IPS DF 6.9 (cell line): Measurements from ENCODE around the gene RAB21.

Experiments used
- DNase-seq: peaks from one replicate; pipeline ENCODE4 v3.0.0-alpha.2; 2013; ENCODE audit warnings: low read depth, low spot score
- H3K27ac ChIP-seq: one replicate; pipeline ENCODE4 v1.5.1; 2013; ENCODE audit warnings: low read length, control low read depth
- H3K27me3 ChIP-seq: 2 replicates; pipeline ENCODE4 v1.6.1; 2013; ENCODE audit warnings: mild to moderate bottlenecking, low read length; ENCODE audit not compliant: control insufficient read depth, insufficient read depth
- H3K36me3 ChIP-seq: 2 replicates; pipeline ENCODE4 v1.6.1; 2013; ENCODE audit warnings: low read length; ENCODE audit not compliant: control insufficient read depth, insufficient read depth
- H3K4me1 ChIP-seq: 2 replicates; pipeline ENCODE4 v1.6.1; 2013; ENCODE audit warnings: low read length; ENCODE audit not compliant: control insufficient read depth, insufficient read depth
- H3K4me3 ChIP-seq: 2 replicates; pipeline ENCODE4 v1.5.1; 2013; ENCODE audit warnings: mild to moderate bottlenecking, low read length
- H3K9me3 ChIP-seq: 2 replicates; pipeline ENCODE4 v1.6.1; 2013; ENCODE audit warnings: low read length, inconsistent platforms; ENCODE audit not compliant: control insufficient read depth, insufficient read depth
- WGBS: extraction: QIAGEN DNeasy Blood & Tissue Kit; methylation state at CpG from one replicate; pipeline ENCODE4 v1.1.7; 2013; ENCODE audit warnings: mixed read lengths, missing lambda C conversion rate; ENCODE audit not compliant: insufficient read length, insufficient coverage; 5-methylcytosine and 5-hydroxymethylcytosine counted together

RAB21 gene, protein sequence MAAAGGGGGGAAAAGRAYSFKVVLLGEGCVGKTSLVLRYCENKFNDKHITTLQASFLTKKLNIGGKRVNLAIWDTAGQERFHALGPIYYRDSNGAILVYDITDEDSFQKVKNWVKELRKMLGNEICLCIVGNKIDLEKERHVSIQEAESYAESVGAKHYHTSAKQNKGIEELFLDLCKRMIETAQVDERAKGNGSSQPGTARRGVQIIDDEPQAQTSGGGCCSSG

DNA sequence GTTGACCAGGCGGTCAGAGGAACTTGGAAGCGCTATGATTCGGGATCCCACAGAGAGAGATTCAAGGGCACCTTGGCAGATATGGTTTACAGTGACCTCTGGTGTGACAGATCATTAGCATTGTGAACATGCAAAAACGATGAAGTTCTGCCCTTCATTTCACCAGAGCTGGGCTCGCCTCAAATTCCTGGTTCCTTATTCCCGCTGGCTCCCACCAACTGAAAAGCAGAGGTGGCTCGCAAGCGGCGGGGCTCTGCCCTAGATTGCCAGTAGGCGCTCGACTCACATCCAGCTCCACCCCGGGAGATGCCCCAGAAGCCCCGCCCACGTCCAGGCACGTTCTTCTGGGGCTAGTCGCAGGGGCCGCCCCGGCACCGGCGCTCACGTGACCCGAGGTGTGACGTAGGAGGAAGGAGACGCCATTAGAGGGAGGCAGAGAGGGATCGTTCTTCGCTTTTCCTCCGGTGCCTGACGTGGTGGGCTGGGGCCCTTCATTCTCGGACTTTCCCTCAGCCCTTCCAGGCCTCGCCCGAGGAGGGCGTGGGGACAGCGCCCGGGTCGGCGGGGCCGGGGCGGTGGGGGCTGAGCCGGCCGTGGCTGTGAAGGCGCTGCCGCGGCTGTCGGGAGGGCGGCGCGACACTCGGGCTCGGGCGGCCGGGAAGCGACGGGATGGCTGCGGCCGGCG lies at the start of gene RAB21:
TSS of gene RAB21 (plus strand) at position 403 of the 685 bp plus-strand sequence. CDS start at position 670, 267 bp downstream.
- Histone ChIP-seq H3K36me3 (no peaks in the 10 kb centered on the region), H3K4me3 (peak within 1 kb of the TSS; percentile 99), H3K27ac (no peak within 1 kb of the TSS), H3K27me3 (no peaks in the 10 kb centered on the region), H3K4me1 (no peaks in the 10 kb centered on the region; the same call in 1 of the 2 replicates), H3K9me3 (no peaks in the 10 kb centered on the region)
- no CpG with 5 or more reads among the region's 56 CpGs for WGBS
- DNase-seq = peak; percentile 95

DNA sequence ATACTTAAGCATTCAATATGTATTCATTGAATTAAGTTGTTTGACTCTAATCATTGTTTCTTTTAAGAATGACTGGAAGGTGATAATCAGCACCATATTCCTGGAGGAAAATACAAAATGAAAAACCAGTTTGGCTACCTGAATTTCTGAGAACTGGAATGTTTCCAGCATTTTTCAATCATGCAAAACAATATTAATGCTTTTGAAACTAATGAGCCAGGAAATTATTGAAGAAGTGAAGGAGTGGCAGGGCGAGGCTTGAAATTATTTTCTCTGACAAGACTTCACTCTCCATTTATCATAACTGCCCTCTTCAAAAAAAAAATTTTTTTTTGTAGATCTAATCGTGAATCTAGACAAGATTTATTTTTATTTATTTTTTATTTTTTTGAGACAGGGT lies 49.7 kb upstream of the RAB21 start:
- Histone ChIP-seq H3K27me3 (no peaks in the 10 kb centered on the region), H3K4me3 (no peak overlapping the region), H3K4me1 (no peaks in the 10 kb centered on the region), H3K9me3 (no peaks in the 10 kb centered on the region), H3K27ac (no peak overlapping the region), H3K36me3 (no peaks in the 10 kb centered on the region)
- no CpG with 5 or more reads among the region's 2 CpGs for WGBS
- DNase-seq = no peak

DNA sequence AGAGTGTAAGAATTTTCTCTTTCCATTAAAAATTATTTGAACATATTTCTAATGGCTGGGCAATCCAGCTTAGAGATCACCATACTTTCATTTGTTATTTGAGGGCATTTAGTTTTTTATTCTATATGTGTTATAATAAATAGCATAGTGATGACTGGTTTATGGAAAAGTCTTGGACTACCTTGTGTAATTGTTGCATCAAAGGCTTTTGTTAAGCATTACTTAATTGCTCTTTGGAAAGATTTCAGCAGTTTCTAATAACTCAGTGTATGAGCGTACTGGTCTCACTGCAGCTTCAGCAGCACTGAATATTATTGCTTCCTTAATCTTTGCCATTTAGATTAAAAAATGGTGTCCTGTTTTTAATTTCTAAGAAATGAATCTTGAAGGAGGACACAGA lies 46.0 kb upstream of the RAB21 start:
- H3K27me3 ChIP-seq = no peaks in the 10 kb centered on the region

DNA sequence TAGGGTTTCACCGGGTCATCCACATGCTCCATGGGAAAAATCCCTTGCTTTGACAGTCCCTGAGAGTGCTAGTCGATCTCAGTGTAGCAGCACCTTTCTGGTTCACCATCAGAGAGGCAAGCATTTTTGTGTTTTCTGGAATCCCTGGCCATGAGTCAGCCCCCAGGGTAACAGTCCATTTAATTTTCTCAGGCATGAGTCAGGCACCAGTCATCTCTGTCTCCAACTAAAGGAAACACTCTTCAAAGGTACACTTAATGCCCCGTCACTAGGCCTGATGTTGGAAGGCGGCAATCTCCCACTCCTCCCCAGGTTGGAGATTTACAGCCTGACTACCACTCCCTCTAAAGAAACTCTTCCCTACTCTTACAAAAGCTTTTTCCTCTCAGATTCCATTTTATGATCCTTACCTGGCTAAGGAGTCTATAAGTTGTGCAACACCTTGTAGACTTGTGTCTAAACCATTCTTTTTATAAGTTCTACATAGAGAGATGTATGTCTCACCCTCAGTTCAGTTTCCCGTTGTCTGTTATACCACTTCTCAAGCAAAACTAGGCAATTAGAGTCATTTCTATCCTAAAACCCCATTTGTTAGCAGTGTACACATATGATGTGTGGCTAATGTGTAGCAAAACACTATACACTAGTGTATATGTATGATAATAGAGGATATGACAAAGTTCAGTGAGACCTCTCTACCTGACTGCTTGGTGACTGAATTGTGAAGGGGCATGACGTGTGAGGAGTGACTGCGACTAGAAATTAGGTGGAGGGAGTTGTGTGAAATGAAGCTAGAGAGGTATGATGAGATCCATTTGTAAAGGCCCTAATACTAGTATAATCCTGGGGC lies 44.2 kb upstream of the RAB21 start:
- Histone ChIP-seq H3K36me3 (no peaks in the 10 kb centered on the region), H3K4me3 (no peak overlapping the region), H3K27me3 (no peaks in the 10 kb centered on the region), H3K27ac (no peak overlapping the region), H3K4me1 (no peaks in the 10 kb centered on the region), H3K9me3 (no peaks in the 10 kb centered on the region)
- DNase-seq = no peak
- no CpG with 5 or more reads among the region's 7 CpGs for WGBS

More for the DNA sequence above, 46.0 kb upstream of the RAB21 start:
- no CpG with 5 or more reads among the region's 1 CpG for WGBS
- H3K4me3 ChIP-seq = no peak overlapping the region
- H3K27ac ChIP-seq = no peak overlapping the region
- no peak for DNase-seq
- H3K9me3 ChIP-seq = no peaks in the 10 kb centered on the region
- no peaks in the 10 kb centered on the region for H3K4me1 ChIP-seq
- H3K36me3 ChIP-seq = no peaks in the 10 kb centered on the region

DNA sequence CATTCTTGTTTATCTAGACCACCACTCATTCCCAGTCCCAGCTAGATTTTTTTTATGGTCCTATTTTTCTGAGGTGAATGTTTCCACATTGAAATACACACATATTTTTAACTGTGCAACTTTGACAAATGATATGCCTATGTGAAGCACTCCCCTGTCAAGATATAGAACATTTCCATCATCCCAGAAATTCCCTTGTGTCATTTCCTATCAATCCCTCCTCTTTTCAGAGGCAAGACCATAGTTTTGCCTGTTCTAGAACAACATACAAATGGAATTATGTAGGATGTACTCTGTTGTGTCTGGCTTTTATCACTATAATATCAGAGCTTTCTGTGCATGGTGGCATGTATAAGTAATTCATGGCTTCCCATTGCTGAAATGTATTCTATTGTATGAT lies 36.1 kb upstream of the RAB21 start:
- H3K36me3 ChIP-seq = no peaks in the 10 kb centered on the region
- no peak for DNase-seq
- H3K9me3 ChIP-seq = no peaks in the 10 kb centered on the region
- no peaks in the 10 kb centered on the region for H3K27me3 ChIP-seq
- no peak overlapping the region for H3K4me3 ChIP-seq
- no peak overlapping the region for H3K27ac ChIP-seq
- no peaks in the 10 kb centered on the region for H3K4me1 ChIP-seq

DNA sequence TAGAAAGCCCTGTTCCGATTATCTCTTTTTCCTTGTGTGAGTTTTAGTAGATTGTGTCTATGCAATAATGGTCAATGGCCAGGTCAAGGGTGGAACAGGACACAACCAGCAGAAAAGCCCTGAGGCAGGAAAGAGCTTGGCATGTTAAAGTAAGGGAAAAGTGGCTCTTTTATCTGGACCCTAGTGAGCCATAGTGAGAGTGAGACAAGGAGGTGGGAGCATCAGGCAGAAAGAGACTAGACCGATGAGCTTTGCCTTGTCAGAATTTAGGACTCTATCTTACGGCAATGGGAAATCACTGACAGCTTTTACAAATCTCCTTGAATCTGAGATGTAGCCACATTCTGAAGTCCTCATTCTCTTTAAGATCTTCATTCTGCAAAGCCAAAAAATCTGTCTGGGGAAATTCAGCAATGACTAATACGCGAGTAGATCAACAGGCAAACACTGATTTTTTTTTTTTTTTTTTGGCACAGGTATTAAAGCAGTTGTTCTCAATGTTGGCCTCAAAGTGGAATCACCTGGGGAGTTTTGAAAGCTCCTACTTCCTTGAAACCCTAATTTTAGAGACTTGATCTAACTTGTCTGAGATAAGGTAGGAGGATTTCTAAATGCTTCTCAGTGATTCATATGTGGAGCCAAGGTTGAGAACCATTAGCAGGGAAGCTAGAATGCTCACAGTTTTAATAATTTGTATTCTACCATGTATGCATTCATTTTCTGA lies 34.9 kb upstream of the RAB21 start:
- Histone ChIP-seq H3K36me3 (no peaks in the 10 kb centered on the region), H3K9me3 (no peaks in the 10 kb centered on the region), H3K27ac (no peak overlapping the region), H3K27me3 (no peaks in the 10 kb centered on the region), H3K4me1 (no peaks in the 10 kb centered on the region), H3K4me3 (no peak overlapping the region)
- no CpG with 5 or more reads among the region's 5 CpGs for WGBS
- no peak for DNase-seq

DNA sequence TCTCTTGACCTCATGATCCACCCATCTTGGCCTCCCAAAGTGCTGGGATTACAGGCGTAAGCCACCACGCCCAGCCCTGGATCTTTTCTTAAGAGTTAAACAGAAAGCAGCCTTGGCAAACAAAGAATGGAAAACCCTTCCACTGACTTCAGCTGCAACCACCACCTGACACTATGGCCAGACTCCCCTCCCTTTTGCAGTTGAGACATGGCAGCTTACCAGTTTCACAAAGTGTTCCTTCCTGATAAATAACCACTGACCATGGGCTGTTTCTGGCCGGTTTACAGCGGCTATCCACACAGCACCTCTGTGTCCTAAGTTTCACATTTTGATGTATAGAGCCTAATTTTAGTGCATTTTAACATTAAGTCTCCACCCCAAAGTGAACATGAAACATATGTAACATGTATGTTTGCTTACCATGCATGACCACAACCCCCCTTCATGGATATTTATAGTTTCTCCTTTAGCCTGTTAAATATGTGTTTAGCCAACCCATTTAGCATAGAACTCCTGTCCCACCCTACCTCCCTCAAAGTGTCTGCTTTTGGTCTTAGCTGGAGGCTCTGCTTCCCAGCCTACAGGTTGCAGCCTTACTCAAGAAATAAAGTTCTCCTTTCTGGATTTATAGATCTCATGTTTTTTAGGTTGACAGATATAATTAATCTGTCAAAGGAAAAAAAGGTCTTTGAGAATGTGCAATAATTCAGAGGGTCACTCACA lies 32.7 kb upstream of the RAB21 start:
- Histone ChIP-seq H3K27ac (no peak overlapping the region), H3K4me1 (no peaks in the 10 kb centered on the region), H3K9me3 (no peaks in the 10 kb centered on the region), H3K27me3 (no peaks in the 10 kb centered on the region), H3K36me3 (no peaks in the 10 kb centered on the region), H3K4me3 (no peak overlapping the region)
- DNase-seq = no peak
- WGBS = no CpG with 5 or more reads among the region's 4 CpGs

DNA sequence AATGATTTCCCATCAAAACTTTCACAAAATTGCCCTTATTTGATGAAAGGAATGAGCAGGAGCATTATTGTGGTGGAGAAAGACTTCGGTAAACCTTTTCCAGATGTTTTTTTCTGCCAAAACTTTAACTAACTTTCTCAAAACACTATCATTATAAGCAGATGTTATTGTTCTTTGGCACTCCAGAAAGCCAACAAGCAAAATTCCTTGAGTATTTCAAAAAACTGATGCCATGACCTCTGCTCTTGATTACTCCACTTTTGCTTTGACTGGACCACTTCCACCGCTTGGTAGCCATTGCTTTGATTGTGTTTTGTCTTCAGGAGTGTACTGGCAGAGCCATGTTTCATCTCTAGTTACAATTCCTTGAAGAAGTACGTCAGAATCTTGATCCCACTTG lies 29.7 kb upstream of the RAB21 start:
- no peaks in the 10 kb centered on the region for H3K9me3 ChIP-seq
- no peaks in the 10 kb centered on the region for H3K4me1 ChIP-seq
- no CpG with 5 or more reads among the region's 3 CpGs for WGBS
- DNase-seq = no peak
- H3K4me3 ChIP-seq = no peak overlapping the region
- H3K27ac ChIP-seq = no peak overlapping the region
- H3K36me3 ChIP-seq = no peaks in the 10 kb centered on the region
- no peaks in the 10 kb centered on the region for H3K27me3 ChIP-seq

DNA sequence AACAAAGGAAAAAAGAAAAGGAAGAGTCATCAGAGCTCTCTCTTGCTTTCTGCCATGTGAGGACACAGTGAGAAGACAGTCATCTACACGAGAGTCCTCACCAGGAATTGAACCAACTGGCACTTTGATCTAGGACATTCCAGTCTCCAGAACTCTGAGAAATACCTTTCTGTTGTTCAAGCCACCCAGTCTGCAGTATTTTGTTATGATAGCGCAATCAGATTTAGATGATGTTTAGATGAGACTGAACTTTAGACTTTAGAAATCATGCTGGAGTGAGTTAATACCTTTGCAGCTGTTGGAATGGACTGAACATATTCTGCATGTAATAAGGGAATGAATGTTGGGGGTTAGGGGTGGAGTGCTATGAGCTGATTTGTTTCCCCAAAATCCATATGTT lies 28.1 kb upstream of the RAB21 start:
- H3K27me3 ChIP-seq = no peaks in the 10 kb centered on the region
- no peaks in the 10 kb centered on the region for H3K9me3 ChIP-seq
- no peaks in the 10 kb centered on the region for H3K36me3 ChIP-seq
- DNase-seq = no peak
- H3K4me1 ChIP-seq = no peaks in the 10 kb centered on the region
- WGBS = no CpG with 5 or more reads among the region's 2 CpGs
- H3K27ac ChIP-seq = no peak overlapping the region
- no peak overlapping the region for H3K4me3 ChIP-seq

DNA sequence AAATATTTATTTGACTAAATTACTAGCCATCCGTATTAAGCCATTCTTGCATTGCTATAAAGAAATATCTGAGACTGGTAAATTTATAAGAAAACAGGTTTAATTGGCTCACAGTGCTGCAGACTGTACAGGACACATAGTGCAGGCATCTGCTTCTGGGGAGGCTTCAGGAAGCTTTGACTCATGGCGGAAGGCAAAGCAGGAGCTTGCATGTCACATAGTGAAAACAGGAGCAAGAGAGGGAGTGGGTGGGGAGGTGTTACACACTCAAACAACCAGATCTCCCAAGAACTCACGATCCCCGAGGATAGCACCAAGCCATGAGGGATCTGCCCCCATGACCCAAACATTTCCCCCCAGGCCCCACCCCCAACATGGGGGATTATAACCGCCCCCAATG lies 26.7 kb upstream of the RAB21 start:
- H3K36me3 ChIP-seq = no peaks in the 10 kb centered on the region
- H3K4me3 ChIP-seq = no peak overlapping the region
- WGBS = no CpG with 5 or more reads among the region's 5 CpGs
- H3K27ac ChIP-seq = no peak overlapping the region
- 0 out of 2 replicates have a peak, but pooled peaks cover 1% of the 10 kb centered on the region for H3K4me1 ChIP-seq
- DNase-seq = no peak
- H3K27me3 ChIP-seq = no peaks in the 10 kb centered on the region
- H3K9me3 ChIP-seq = no peaks in the 10 kb centered on the region
